Mesenchymal stem cell (in vitro differentiated cells and primary cell): Measurements from ENCODE around the gene SIPA1L3.
A peak's percentile ranks its signal among the peaks of the same experiment; 100 is the strongest.

Source experiments
- DNase-seq: peaks from one replicate; pipeline ENCODE4 v3.0.0-alpha.2; 2013
- H2AFZ ChIP-seq: one replicate; pipeline ENCODE4 v1.6.1; 2013; ENCODE audit warnings: low read depth, mild to moderate bottlenecking, control low read depth, inconsistent platforms, low read length, moderate library complexity
- H2AK5ac ChIP-seq: 2 replicates; pipeline ENCODE4 v1.6.1; 2013; ENCODE audit warnings: low read length, moderate library complexity, mild to moderate bottlenecking, inconsistent platforms; ENCODE audit not compliant: severe bottlenecking
- H2BK120ac ChIP-seq: one replicate; pipeline ENCODE4 v1.6.1; 2013; ENCODE audit warnings: low read depth, mild to moderate bottlenecking, inconsistent platforms, low read length, moderate library complexity
- H2BK12ac ChIP-seq, 2 experiments: one replicate each; pipeline ENCODE4 v1.6.1; 2013; ENCODE audit warnings: inconsistent platforms in 2 of 2, low read length in 2 of 2, mild to moderate bottlenecking in 2 of 2, moderate library complexity in 2 of 2, control low read depth in 1 of 2
- H2BK15ac ChIP-seq: one replicate; pipeline ENCODE4 v1.6.1; 2013; ENCODE audit warnings: mild to moderate bottlenecking, low read depth, inconsistent platforms; ENCODE audit not compliant: poor library complexity, severe bottlenecking
- H2BK5ac ChIP-seq: 2 replicates; pipeline ENCODE4 v1.6.1; 2013; ENCODE audit warnings: low read depth, mild to moderate bottlenecking, low read length, control low read depth, inconsistent platforms; ENCODE audit not compliant: poor library complexity, severe bottlenecking
- H3K14ac ChIP-seq, 2 experiments: one replicate each; pipeline ENCODE4 v1.6.1; 2013; ENCODE audit warnings: inconsistent platforms in 2 of 2, low read length in 2 of 2, control low read depth in 1 of 2, mild to moderate bottlenecking in 1 of 2, moderate library complexity in 1 of 2
- H3K18ac ChIP-seq, 2 experiments: one replicate each; pipeline ENCODE4 v1.6.1; 2013; ENCODE audit warnings: inconsistent platforms in 2 of 2, low read length in 2 of 2, control low read depth in 1 of 2, low read depth in 1 of 2, mild to moderate bottlenecking in 1 of 2
- H3K23ac ChIP-seq, 2 experiments: one replicate each; pipeline ENCODE4 v1.6.1; 2013; ENCODE audit warnings: inconsistent platforms in 2 of 2, low read length in 2 of 2, mild to moderate bottlenecking in 2 of 2, moderate library complexity in 2 of 2, control low read depth in 1 of 2
- H3K27ac ChIP-seq: 2 replicates; pipeline ENCODE4 v1.5.1; 2013; ENCODE audit warnings: mild to moderate bottlenecking, moderate library complexity, low read length, control low read depth, inconsistent platforms; ENCODE audit not compliant: poor library complexity, severe bottlenecking
- H3K27me3 ChIP-seq, 2 experiments: 2 replicates each; pipeline versions ENCODE4 v1.6.1 to v1.7.0; 2013; ENCODE audit warnings: low read length in 2 of 2, mild to moderate bottlenecking in 2 of 2, moderate library complexity in 2 of 2, control low read depth in 1 of 2, inconsistent platforms in 1 of 2; ENCODE audit not compliant: control insufficient read depth in 1 of 2, insufficient read depth in 1 of 2
- H3K36me3 ChIP-seq, 2 experiments: 2 replicates each; pipeline versions ENCODE4 v1.6.1 to v1.7.0; 2013; ENCODE audit warnings: low read length in 2 of 2, control low read depth in 1 of 2, inconsistent platforms in 1 of 2, low read depth in 1 of 2, mild to moderate bottlenecking in 1 of 2; ENCODE audit not compliant: insufficient read depth in 2 of 2, control insufficient read depth in 1 of 2
- H3K4ac ChIP-seq, 2 experiments: one replicate each; pipeline ENCODE4 v1.6.1; 2013; ENCODE audit warnings: inconsistent platforms in 2 of 2, low read length in 2 of 2, mild to moderate bottlenecking in 2 of 2, moderate library complexity in 2 of 2, control low read depth in 1 of 2, low read depth in 1 of 2
- H3K4me1 ChIP-seq: 2 replicates; pipeline ENCODE4 v1.6.1; 2013; ENCODE audit warnings: low read depth, low read length, control low read depth; ENCODE audit not compliant: control insufficient read depth, insufficient read depth
- H3K4me2 ChIP-seq: 2 replicates; pipeline ENCODE4 v1.6.1; 2013; ENCODE audit warnings: low read length, mild to moderate bottlenecking, inconsistent platforms; ENCODE audit not compliant: poor library complexity, severe bottlenecking
- H3K4me3 ChIP-seq, 2 experiments: 2 replicates each; pipeline versions ENCODE4 v1.5.1 to v1.7.0; 2013; ENCODE audit warnings: low read length in 2 of 2, mild to moderate bottlenecking in 2 of 2, control low read depth in 1 of 2, low read depth in 1 of 2; ENCODE audit not compliant: insufficient read depth in 1 of 2
- H3K79me1 ChIP-seq: replicated peaks from 2 replicates; pipeline ENCODE4 v1.6.1; 2013; ENCODE audit warnings: mild to moderate bottlenecking, control low read depth, low read length, inconsistent platforms; ENCODE audit not compliant: poor library complexity, severe bottlenecking
- H3K9ac ChIP-seq: 2 replicates; pipeline ENCODE4 v1.7.0; 2013; ENCODE audit warnings: mild to moderate bottlenecking, low read length, moderate library complexity
- H3K9me3 ChIP-seq: 2 replicates; pipeline ENCODE4 v1.7.0; 2013; ENCODE audit warnings: mild to moderate bottlenecking, low read length; ENCODE audit not compliant: control insufficient read depth
- H4K8ac ChIP-seq: one replicate; pipeline ENCODE4 v1.6.1; 2013; ENCODE audit warnings: inconsistent platforms, mild to moderate bottlenecking, low read length, moderate library complexity
- H4K91ac ChIP-seq: one replicate; pipeline ENCODE4 v1.6.1; 2013; ENCODE audit warnings: mild to moderate bottlenecking, low read length, inconsistent platforms
- WGBS: methylation state at CpG from one replicate; pipeline ENCODE4 v1.1.7; 2013; ENCODE audit warnings: mixed read lengths; 5-methylcytosine and 5-hydroxymethylcytosine counted together

The SIPA1L3 gene

DNA sequence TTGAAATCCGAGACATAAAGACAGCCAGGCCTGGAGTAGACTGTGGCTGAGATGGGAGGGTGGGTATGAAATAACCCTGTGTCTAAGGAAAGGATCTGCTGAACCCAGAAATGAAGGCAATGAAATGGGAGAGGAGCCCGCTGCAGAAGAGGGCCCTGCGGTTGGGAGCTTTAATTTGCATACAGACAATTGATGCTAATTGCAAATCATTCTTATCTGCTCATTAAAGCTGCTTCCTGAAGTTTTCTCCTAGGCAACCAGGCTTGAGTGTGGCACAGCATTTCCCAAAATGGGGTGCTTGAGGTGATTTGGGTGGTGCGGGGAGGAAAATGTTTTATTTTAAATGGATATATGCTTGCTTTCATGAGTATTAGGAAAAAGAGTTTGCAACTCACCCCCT is 261.6 kb downstream of the SIPA1L3 start:
- peaks cover 62 to 82% of the 10 kb centered on the region in 2 experiments for H3K36me3 ChIP-seq
- no peaks in the 10 kb centered on the region for H3K27me3 ChIP-seq
- H2AFZ ChIP-seq: no peak overlapping the region
- no peak overlapping the region for H2BK15ac ChIP-seq
- H3K9ac ChIP-seq: no peak overlapping the region
- H3K18ac ChIP-seq: no peak overlapping the region
- H2BK5ac ChIP-seq: no peak overlapping the region
- DNase-seq: no peak
- H3K4me2 ChIP-seq: no peak overlapping the region
- H2AK5ac ChIP-seq: no peak overlapping the region
- no peak overlapping the region for H3K23ac ChIP-seq
- no peaks in the 10 kb centered on the region for H3K4me1 ChIP-seq
- H3K4ac ChIP-seq: no peak overlapping the region
- no peak overlapping the region for H3K4me3 ChIP-seq
- H2BK120ac ChIP-seq: no peak overlapping the region
- no peak overlapping the region for H3K14ac ChIP-seq
- H3K79me1 ChIP-seq: peaks cover 40% of the 10 kb centered on the region
- H3K9me3 ChIP-seq: no peaks in the 10 kb centered on the region
- no peak overlapping the region for H4K8ac ChIP-seq
- no peak overlapping the region for H3K27ac ChIP-seq
- H2BK12ac ChIP-seq: no peak overlapping the region
- no peak overlapping the region for H4K91ac ChIP-seq
- WGBS: 99% methylated on average over 4 of the region's 4 CpGs

DNA sequence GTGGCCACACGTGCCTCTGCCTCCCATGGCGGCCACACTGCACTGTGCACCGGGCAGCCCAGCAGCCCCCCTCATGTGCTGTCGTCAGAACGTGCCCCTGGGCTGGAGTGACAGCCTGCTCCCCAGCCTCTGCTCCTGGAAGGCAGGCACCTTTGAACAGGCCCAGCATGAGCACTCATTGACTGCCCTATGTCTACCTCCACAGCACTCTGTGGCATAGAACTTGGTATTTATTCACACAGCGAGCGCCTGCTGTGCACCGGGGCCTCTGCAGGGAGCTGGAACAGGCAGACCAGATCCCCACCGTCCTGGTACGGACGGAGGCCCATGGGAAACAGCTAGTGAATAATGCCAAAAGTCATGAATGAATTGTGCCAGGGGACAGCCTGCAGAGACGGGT is 263.3 kb downstream of the SIPA1L3 start:
- Histone ChIP-seq H3K4me3 (no peak overlapping the region), H2BK5ac (no peak overlapping the region), H3K4me1 (no peaks in the 10 kb centered on the region), H2AFZ (no peak overlapping the region), H2AK5ac (no peak overlapping the region), H3K18ac (no peak overlapping the region), H3K4me2 (no peak overlapping the region), H3K14ac (peak overlapping the region in 1 of 2 experiments; percentile 36), H3K23ac (no peak overlapping the region), H4K91ac (no peak overlapping the region), H3K27ac (no peak overlapping the region), H3K9ac (no peak overlapping the region), H2BK15ac (no peak overlapping the region), H3K36me3 (peaks cover 46 to 80% of the 10 kb centered on the region in 2 experiments), H2BK120ac (no peak overlapping the region), H3K4ac (no peak overlapping the region), H3K9me3 (no peaks in the 10 kb centered on the region), H2BK12ac (no peak overlapping the region), H4K8ac (no peak overlapping the region), H3K27me3 (no peaks in the 10 kb centered on the region), H3K79me1 (peaks cover 44% of the 10 kb centered on the region)
- 95% methylated on average over 12 of the region's 12 CpGs for WGBS
- no peak for DNase-seq

DNA sequence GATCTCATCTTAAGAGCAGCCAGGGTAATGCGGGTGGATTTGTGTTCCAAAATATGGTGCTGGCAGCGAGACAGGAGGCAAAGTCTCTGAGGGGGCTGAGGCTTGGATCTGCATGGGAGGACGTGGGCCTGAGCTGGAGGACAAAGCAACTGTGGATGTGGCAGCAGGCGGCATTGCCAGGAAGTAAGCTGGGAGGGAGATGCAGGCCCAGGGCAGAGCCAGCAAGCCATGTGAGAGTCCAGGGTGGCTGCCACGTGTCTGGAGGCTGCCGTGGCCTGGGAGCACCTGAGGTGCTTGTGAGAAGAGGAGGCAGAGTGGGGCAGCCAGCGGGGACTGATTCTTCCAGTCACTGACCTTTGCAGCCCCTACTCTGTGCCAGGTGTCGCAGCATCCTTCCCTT is 265.0 kb downstream of the SIPA1L3 start:
- Histone ChIP-seq H3K9ac (no peak overlapping the region), H3K79me1 (peaks cover 42% of the 10 kb centered on the region), H3K4me3 (no peak overlapping the region), H3K4me2 (no peak overlapping the region), H2AFZ (no peak overlapping the region), H4K8ac (no peak overlapping the region), H3K27me3 (no peaks in the 10 kb centered on the region), H2BK12ac (no peak overlapping the region), H4K91ac (no peak overlapping the region), H3K36me3 (peaks cover 37 to 70% of the 10 kb centered on the region in 2 experiments), H3K23ac (no peak overlapping the region), H3K9me3 (no peaks in the 10 kb centered on the region), H2BK120ac (no peak overlapping the region), H2BK5ac (no peak overlapping the region), H2AK5ac (no peak overlapping the region), H2BK15ac (no peak overlapping the region), H3K4me1 (no peaks in the 10 kb centered on the region), H3K14ac (no peak overlapping the region), H3K18ac (no peak overlapping the region), H3K4ac (no peak overlapping the region), H3K27ac (no peak overlapping the region)
- 97% methylated on average over 8 of the region's 8 CpGs for WGBS
- DNase-seq: no peak

DNA sequence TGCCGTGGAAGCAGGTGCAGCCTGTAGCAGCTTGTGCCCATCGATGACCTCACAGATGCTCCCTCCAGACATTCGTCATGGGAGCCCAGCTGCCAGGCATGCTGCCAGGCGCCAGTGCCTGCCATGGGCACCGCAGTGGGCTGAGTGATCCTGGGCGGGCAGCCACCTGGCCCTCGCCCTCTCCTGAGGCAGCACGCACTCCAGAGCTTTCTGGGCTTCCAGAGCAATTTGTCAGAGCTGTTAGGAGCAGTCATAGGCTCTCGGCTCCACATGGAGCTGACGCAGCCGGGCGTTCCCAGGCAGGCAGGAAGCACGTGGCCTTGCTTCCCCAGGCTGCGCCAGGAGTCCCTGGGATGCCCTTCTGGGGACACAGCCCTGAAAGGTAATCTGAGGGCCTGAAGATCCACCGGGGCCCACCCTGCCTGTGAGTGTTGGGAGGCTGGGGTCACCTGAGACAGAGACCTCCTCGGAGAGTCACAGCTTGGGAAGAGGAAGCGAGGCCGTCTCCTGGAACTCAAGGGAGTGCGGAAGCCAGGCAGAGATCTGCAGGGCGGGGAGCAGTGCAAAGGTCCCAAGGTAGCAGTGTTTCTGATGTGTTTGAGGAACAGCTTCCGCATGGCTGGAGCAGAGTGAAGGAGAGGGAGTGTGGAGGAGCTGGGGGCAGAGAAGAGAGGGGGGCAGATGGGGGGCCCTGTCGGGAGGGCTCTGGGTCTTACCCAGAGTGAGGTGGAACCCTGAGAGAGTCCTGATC is 266.5 kb downstream of the SIPA1L3 start:
- no peak for DNase-seq
- 93% methylated on average over 22 of the region's 22 CpGs for WGBS
- Histone ChIP-seq H3K27ac (no peak overlapping the region), H3K9ac (no peak overlapping the region), H3K36me3 (peaks cover 28 to 68% of the 10 kb centered on the region in 2 experiments), H2BK12ac (no peak overlapping the region), H3K18ac (no peak overlapping the region), H3K27me3 (no peaks in the 10 kb centered on the region), H3K9me3 (no peaks in the 10 kb centered on the region), H4K8ac (no peak overlapping the region), H2AK5ac (no peak overlapping the region), H2AFZ (no peak overlapping the region), H3K14ac (no peak overlapping the region), H2BK120ac (no peak overlapping the region), H3K4me1 (no peaks in the 10 kb centered on the region), H3K4ac (no peak overlapping the region), H3K23ac (no peak overlapping the region), H2BK15ac (no peak overlapping the region), H3K4me3 (no peak overlapping the region), H3K79me1 (peaks cover 40% of the 10 kb centered on the region), H4K91ac (no peak overlapping the region), H3K4me2 (no peak overlapping the region), H2BK5ac (no peak overlapping the region)
